DOHH2 (cell line): Measurements from ENCODE around the gene ERVFRD-1.

ENCODE experiments used
- EZH2phosphoT487 ChIP-seq: fragments of 200-600 bp; sonication (generic); IDR thresholded peaks from 2 replicates; pipeline ENCODE4 v1.6.1; 2017; ENCODE audit warnings: borderline replicate concordance, mild to moderate bottlenecking, antibody characterized with exemption, low read length, moderate library complexity, mixed read lengths
- TF ChIP-seq, protein P1 (sequence below): fragments of 200-600 bp; sonication (generic); IDR thresholded peaks from one replicate; pipeline ENCODE4 v1.5.1; 2014; ENCODE audit warnings: antibody characterized with exemption, mild to moderate bottlenecking, low read depth, low read length; ENCODE audit not compliant: poor library complexity, severe bottlenecking

GRCh38 chr6:11121851-11122250 is 10.3 kb upstream of the ERVFRD-1 start:
- TF ChIP-seq, protein P1, sequence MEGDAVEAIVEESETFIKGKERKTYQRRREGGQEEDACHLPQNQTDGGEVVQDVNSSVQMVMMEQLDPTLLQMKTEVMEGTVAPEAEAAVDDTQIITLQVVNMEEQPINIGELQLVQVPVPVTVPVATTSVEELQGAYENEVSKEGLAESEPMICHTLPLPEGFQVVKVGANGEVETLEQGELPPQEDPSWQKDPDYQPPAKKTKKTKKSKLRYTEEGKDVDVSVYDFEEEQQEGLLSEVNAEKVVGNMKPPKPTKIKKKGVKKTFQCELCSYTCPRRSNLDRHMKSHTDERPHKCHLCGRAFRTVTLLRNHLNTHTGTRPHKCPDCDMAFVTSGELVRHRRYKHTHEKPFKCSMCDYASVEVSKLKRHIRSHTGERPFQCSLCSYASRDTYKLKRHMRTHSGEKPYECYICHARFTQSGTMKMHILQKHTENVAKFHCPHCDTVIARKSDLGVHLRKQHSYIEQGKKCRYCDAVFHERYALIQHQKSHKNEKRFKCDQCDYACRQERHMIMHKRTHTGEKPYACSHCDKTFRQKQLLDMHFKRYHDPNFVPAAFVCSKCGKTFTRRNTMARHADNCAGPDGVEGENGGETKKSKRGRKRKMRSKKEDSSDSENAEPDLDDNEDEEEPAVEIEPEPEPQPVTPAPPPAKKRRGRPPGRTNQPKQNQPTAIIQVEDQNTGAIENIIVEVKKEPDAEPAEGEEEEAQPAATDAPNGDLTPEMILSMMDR: no peak
- TF ChIP-seq EZH2phosphoT487: no peak
